Osteocyte (in vitro differentiated cells): ENCODE data around the gene GALNT3. TPM values are rescaled to one million over a fixed set of nuclear protein-coding genes. Genes with fewer than 3 reads are reported as not detected.
A peak's percentile ranks its signal among the peaks of the same experiment; 100 is the strongest.

Source experiments
- DNase-seq: peaks from one replicate; pipeline ENCODE4 v3.0.0; 2021; ENCODE audit warnings: mixed read lengths; ENCODE audit not compliant: unreplicated experiment; ENCODE audit errors: extremely low spot score
- H3K27ac Mint-ChIP-seq: one replicate; pipeline ENCODE4 v1.8.0; 2021; ENCODE audit warnings: mild to moderate bottlenecking, mixed read lengths; ENCODE audit not compliant: unreplicated experiment
- H3K27me3 Mint-ChIP-seq: one replicate; pipeline ENCODE4 v1.8.0; 2021; ENCODE audit warnings: mixed read lengths; ENCODE audit not compliant: unreplicated experiment
- H3K36me3 Mint-ChIP-seq: one replicate; pipeline ENCODE4 v1.8.0; 2021; ENCODE audit warnings: mixed read lengths; ENCODE audit not compliant: unreplicated experiment
- H3K4me1 Mint-ChIP-seq: one replicate; pipeline ENCODE4 v1.8.0; 2021; ENCODE audit warnings: mixed read lengths; ENCODE audit not compliant: unreplicated experiment
- H3K4me3 Mint-ChIP-seq: one replicate; pipeline ENCODE4 v1.8.0; 2021; ENCODE audit warnings: mild to moderate bottlenecking, moderate library complexity, mixed read lengths; ENCODE audit not compliant: unreplicated experiment
- H3K9me3 Mint-ChIP-seq: one replicate; pipeline ENCODE4 v1.8.0; 2021; ENCODE audit warnings: mixed read lengths; ENCODE audit not compliant: unreplicated experiment
- CTCF ChIP-seq: fragments of 200-600 bp; sonication (generic); IDR thresholded peaks from 2 replicates; pipeline ENCODE4 v1.5.0; 2021; ENCODE audit warnings: antibody characterized with exemption, mild to moderate bottlenecking, moderate library complexity
- total RNA-seq: library from RNA; stranded (reverse); gene quantifications from 2 replicates; pipeline ENCODE4 v1.2.1, GENCODE V29; 2021

The GALNT3 gene
- total RNA-seq, 1 donor from 2014 or later: 3.0 TPM

DNA sequence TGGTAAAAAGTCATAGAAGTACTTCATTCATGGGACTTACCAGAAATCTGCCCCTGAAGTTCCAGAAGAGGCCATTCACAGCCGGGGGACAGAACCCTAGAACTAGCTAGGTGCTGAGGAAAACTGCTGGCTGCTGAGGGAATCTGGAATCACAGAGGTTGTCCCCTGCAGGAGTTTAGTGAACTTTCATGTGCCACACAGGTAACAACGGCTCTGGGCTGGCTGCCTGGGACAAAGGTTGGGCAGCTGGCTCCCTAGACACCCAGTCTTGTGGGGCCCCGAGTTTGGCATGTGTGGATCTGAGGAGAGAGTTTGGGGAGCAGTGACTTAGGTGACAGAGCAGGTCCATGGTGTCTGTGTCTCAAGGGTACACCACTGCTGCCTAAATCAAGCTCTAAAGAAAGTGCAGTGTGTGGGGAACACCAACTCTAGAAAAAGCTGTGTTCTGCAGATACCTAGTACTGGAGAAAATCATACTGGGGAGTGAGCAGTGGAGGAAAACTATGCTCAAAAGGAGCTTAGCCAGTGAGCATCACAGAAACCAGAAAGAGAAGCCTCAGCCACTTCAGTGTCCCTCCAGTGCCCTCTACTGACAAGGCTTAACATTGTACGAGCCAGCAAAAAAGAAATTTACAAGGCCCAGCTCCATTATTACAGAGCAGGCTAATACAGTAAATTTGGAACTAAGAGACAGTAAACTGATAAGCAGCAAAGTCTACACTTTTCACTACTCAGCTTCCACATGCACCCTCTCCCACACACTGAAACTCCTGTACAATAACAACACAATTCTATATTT lies 15.2 kb downstream of the GALNT3 start:
- peaks cover 3% of the 10 kb centered on the region for H3K36me3 Mint-ChIP-seq
- H3K4me3 Mint-ChIP-seq: no peak overlapping the region
- no peak for DNase-seq
- peaks cover 7% of the 10 kb centered on the region for H3K9me3 Mint-ChIP-seq
- H3K27ac Mint-ChIP-seq: no peak overlapping the region
- H3K4me1 Mint-ChIP-seq: no peaks in the 10 kb centered on the region
- peak; percentile 19 for TF ChIP-seq CTCF
- H3K27me3 Mint-ChIP-seq: no peaks in the 10 kb centered on the region

GRCh38 chr2:165778187-165778556 lies 15.9 kb downstream of the GALNT3 start:
- no peak for TF ChIP-seq CTCF
- Mint-ChIP-seq H3K27me3 (no peaks in the 10 kb centered on the region), H3K36me3 (peaks cover 3% of the 10 kb centered on the region), H3K4me3 (no peak overlapping the region), H3K9me3 (peaks cover 7% of the 10 kb centered on the region), H3K4me1 (no peaks in the 10 kb centered on the region), H3K27ac (no peak overlapping the region)
- no peak for DNase-seq

DNA sequence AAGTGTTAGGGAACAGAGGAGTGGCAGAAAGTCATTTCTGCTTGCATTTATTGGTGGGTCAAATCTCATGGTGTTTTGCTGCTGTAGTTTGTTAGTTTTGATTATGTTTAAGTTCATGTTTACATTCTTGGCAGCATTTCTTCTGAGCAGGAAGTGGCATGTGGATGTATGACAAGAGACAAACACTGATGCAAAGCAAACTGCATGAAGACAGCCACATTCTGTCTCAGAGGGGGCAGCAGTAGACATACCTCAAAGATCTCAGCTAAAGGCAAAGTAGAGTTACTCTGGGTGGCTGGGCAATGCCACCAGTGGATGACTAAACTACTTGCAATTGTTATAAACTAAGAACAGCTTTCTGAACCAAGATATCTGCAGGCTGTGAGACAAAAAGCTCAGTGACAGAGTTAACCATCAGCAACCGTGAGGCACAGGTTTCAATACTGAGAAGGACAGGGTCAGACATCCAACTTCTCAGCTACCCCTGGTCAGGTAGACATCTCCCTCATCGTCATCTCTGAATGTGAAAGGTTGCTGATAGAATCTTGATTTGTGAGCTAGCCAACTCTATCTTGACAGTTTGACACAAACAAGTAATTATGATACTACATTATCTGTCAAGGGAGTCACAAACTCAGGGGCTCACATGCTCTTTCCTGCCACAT lies 16.4 kb downstream of the GALNT3 start:
- Mint-ChIP-seq H3K4me3 (no peak overlapping the region), H3K27ac (no peak overlapping the region), H3K27me3 (no peaks in the 10 kb centered on the region), H3K4me1 (no peaks in the 10 kb centered on the region), H3K9me3 (peaks cover 7% of the 10 kb centered on the region), H3K36me3 (peaks cover 3% of the 10 kb centered on the region)
- no peak for DNase-seq
- TF ChIP-seq CTCF: no peak

DNA sequence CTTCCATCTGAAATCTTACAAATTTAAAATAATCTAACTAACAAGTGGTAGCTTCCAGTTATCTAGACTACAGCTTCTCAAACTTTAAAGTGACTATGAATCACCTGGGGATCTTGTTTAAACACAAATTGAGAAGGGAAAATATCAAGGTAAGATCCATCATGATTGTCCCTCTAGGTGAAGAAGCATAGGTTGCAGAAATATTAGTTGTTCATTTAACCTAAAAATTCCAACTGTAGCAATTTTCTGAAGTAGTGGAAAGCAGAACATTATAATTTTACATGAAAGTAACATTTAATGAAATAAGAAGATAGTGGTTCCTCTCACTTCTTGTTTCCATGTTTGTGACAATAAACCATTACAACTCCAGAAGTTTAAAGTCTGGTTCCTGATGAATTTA lies 17.3 kb downstream of the GALNT3 start:
- TF ChIP-seq CTCF: no peak
- Mint-ChIP-seq H3K36me3 (peaks cover 3% of the 10 kb centered on the region), H3K4me1 (no peaks in the 10 kb centered on the region), H3K27ac (no peak overlapping the region), H3K4me3 (no peak overlapping the region), H3K9me3 (peaks cover 7% of the 10 kb centered on the region), H3K27me3 (no peaks in the 10 kb centered on the region)
- DNase-seq: no peak

DNA sequence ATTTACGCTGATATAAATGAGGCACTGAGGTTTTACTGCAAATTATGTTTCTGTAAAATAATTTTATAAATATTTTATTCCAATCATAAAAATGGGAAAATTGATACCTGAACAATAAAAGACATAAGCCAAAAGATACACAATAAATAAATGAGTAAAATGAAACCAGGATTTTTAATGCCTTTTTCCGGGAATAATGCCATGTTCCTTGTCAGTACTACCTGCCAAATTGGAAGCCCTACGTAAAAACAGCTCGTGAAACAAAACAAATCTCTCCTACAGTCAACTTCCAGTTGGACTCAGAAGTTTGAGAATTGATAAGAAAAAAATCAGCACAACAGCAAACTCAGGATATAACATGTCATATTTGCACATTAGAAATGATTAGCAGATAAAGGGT lies 18.0 kb downstream of the GALNT3 start:
- no peaks in the 10 kb centered on the region for H3K27me3 Mint-ChIP-seq
- no peak for TF ChIP-seq CTCF
- no peak overlapping the region for H3K4me3 Mint-ChIP-seq
- peaks cover 7% of the 10 kb centered on the region for H3K9me3 Mint-ChIP-seq
- H3K36me3 Mint-ChIP-seq: peaks cover 3% of the 10 kb centered on the region
- H3K4me1 Mint-ChIP-seq: no peaks in the 10 kb centered on the region
- H3K27ac Mint-ChIP-seq: no peak overlapping the region
- no peak for DNase-seq
